ENCODE measurements around the gene KRTAP20-2.

DNA sequence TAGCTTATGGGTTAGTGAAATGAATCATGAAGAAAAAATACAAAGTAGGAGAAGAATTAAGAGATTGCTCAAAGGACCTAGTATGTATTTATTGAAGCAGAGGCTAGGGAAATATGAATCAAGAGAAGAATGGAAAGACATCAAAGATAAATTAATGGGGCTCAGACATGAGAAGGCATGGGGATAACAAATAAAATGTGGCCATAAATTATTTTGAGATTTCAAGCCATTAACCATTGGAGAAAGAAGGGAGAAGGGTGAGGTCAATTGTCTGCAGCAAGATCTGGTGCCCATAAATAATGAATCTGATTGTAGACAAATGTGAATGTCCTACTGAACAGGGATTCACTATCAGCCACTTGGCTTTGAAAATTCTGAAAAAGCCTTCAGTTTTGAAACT lies 17.9 kb downstream of the KRTAP20-2 start:
- TF ChIP-seq EZH2 (IDR thresholded peaks at IDR 0.05; ENCODE audit: borderline replicate concordance, insufficient read depth, low read depth, low read length, poor library complexity, severe bottlenecking) (no peak), CTCF (IDR thresholded peaks at IDR 0.05) (no peak)
